CD4-positive, alpha-beta T cell (primary cell): ENCODE results near the gene DIS3L2. TPM values are rescaled to one million over a fixed set of nuclear protein-coding genes. Genes with fewer than 3 reads are reported as not detected.

ENCODE experiments used
- ATAC-seq: fragments of 200-7000 bp; cut with Tn5 transposase; one replicate; pipeline ENCODE4 v1.10.0; 2022; ENCODE audit warnings: mild to moderate bottlenecking; ENCODE audit not compliant: poor library complexity
- CTCF ChIA-PET: fragments of 350-600 bp; sonication (Branson Sonifier 250); formaldehyde crosslinking; loops from one replicate; lab custom pipeline; 2021; ENCODE audit warnings: antibody characterized with exemption, inconsistent platforms; lab: Charles Lee
- POLR2A ChIA-PET: fragments of 350-600 bp; sonication (Branson Sonifier 250); formaldehyde crosslinking; loops from one replicate; lab custom pipeline; 2021; ENCODE audit warnings: antibody characterized with exemption, inconsistent platforms; lab: Charles Lee
- DNase-seq, 14 experiments: peaks; one replicate each; pipeline ENCODE4 v3.0.0-alpha.2; 2013 to 2020; ENCODE audit warnings: mixed read lengths in 2 of 14
- H3K27ac ChIP-seq, 2 donors: one replicate each; pipeline versions ENCODE4 v1.5.1 to v1.7.0; 2013; ENCODE audit warnings: low read length in 2 of 2, low read depth in 1 of 2, mild to moderate bottlenecking in 1 of 2
- H3K27me3 ChIP-seq, 2 experiments: 1 replicate in 1 of 2; 2 replicates in 1 of 2; pipeline versions ENCODE4 v1.6.1 to v1.7.0; 2013; ENCODE audit warnings: low read length in 2 of 2, control low read depth in 1 of 2, mild to moderate bottlenecking in 1 of 2, moderate library complexity in 1 of 2; ENCODE audit not compliant: insufficient read depth in 2 of 2, control insufficient read depth in 1 of 2
- H3K36me3 ChIP-seq: one replicate; pipeline ENCODE4 v1.6.1; 2013; ENCODE audit warnings: low read length, control low read depth; ENCODE audit not compliant: insufficient read depth
- H3K4me1 ChIP-seq: one replicate; pipeline ENCODE4 v1.6.1; 2013; ENCODE audit warnings: low read length, control low read depth; ENCODE audit not compliant: insufficient read depth
- H3K4me3 ChIP-seq: one replicate; pipeline ENCODE4 v1.5.1; 2013; ENCODE audit warnings: mild to moderate bottlenecking, low read length, moderate library complexity
- H3K9me3 ChIP-seq, 2 experiments: 1 replicate in 1 of 2; 2 replicates in 1 of 2; pipeline versions ENCODE4 v1.6.1 to v1.7.0; 2013; ENCODE audit warnings: low read length in 2 of 2, mild to moderate bottlenecking in 2 of 2, control low read depth in 1 of 2, moderate library complexity in 1 of 2; ENCODE audit not compliant: control insufficient read depth in 1 of 2, insufficient read depth in 1 of 2
- H3K27ac Mint-ChIP-seq: one replicate; pipeline ENCODE4 v1.8.0; 2020; ENCODE audit warnings: mixed read lengths
- H3K27me3 Mint-ChIP-seq: one replicate; pipeline ENCODE4 v1.8.0; 2021; ENCODE audit warnings: mixed read lengths
- H3K36me3 Mint-ChIP-seq: one replicate; pipeline ENCODE4 v1.8.0; 2021; ENCODE audit warnings: low read depth, mixed read lengths
- H3K4me1 Mint-ChIP-seq: one replicate; pipeline ENCODE4 v1.8.0; 2021; ENCODE audit warnings: low read depth, mixed read lengths
- H3K4me3 Mint-ChIP-seq: one replicate; pipeline ENCODE4 v1.8.0; 2020; ENCODE audit warnings: mild to moderate bottlenecking, mixed read lengths
- H3K9me3 Mint-ChIP-seq: one replicate; pipeline ENCODE4 v1.8.0; 2020; ENCODE audit warnings: mixed read lengths
- CTCF ChIP-seq: fragments of 200-600 bp; IDR thresholded peaks from one replicate; pipeline ENCODE4 v1.8.0; 2022; ENCODE audit warnings: antibody characterized with exemption, mild to moderate bottlenecking
- intact Hi-C, 2 experiments: fragments of 100-400 bp; cut with DNase I in 1 of 2; cut with micrococcal nuclease in 1 of 2; formaldehyde crosslinking; loops; one replicate each; pipeline versions ENCODE4 v1.15.1 to v1.9.0; 2023 to 2025; cut with DNase I, micrococcal nuclease
- total RNA-seq, 174 experiments: library from RNA in 2 of 174; stranded (reverse) in 2 of 174; gene quantifications; one replicate each; pipeline ENCODE4 v1.2.3 and lab custom pipeline; 2021 to 2026

The DIS3L2 gene
- total RNA-seq, 2 experiments from 2014 or later = 59.8 to 62.9 TPM

- H3K27me3 Mint-ChIP-seq = no peaks in the 10 kb centered on the region
- peaks cover 43% of the 10 kb centered on the region for H3K4me1 Mint-ChIP-seq
- intact Hi-C loops = no loop called here
- no peak overlapping the region for H3K27ac Mint-ChIP-seq
- DNase-seq (no peak), ATAC-seq (no peak)
- H3K4me3 Mint-ChIP-seq = no peak overlapping the region
- no peaks in the 10 kb centered on the region for H3K9me3 ChIP-seq
- H3K36me3 Mint-ChIP-seq = peaks cover 11% of the 10 kb centered on the region
- no peaks in the 10 kb centered on the region for H3K27me3 ChIP-seq
- ChIA-PET CTCF (interaction anchor here (0.6 kb wide), 1 partner anchor 16 kb away, joined by 6 read pairs; no protein-coding TSS in a partner anchor), POLR2A (no interaction called here)
- H3K4me3 ChIP-seq = no peak overlapping the region
- H3K27ac ChIP-seq = no peak overlapping the region
- H3K9me3 Mint-ChIP-seq = no peaks in the 10 kb centered on the region
- H3K4me1 ChIP-seq = peaks cover 12% of the 10 kb centered on the region
- TF ChIP-seq CTCF = no peak
- no peaks in the 10 kb centered on the region for H3K36me3 ChIP-seq
Measured at GRCh38 chr2:232075080-232075479, 113.6 kb downstream of the DIS3L2 start.

- Histone ChIP-seq H3K36me3 (no peaks in the 10 kb centered on the region), H3K4me1 (peaks cover 8% of the 10 kb centered on the region), H3K27ac (no peak overlapping the region), H3K4me3 (no peak overlapping the region), H3K27me3 (no peaks in the 10 kb centered on the region), H3K9me3 (no peaks in the 10 kb centered on the region)
- no peak for TF ChIP-seq CTCF
- H3K27me3 Mint-ChIP-seq = no peaks in the 10 kb centered on the region
- CTCF ChIA-PET = no interaction called here
- no peak overlapping the region for H3K4me3 Mint-ChIP-seq
- H3K27ac Mint-ChIP-seq = no peak overlapping the region
- DNase-seq = no peak
- ATAC-seq = no peak
- H3K36me3 Mint-ChIP-seq = peaks cover 14% of the 10 kb centered on the region
- intact Hi-C loops = no loop called here
- POLR2A ChIA-PET = no interaction called here
- H3K4me1 Mint-ChIP-seq = peaks cover 40% of the 10 kb centered on the region
- no peaks in the 10 kb centered on the region for H3K9me3 Mint-ChIP-seq
Measured at GRCh38 chr2:232075859-232076258, 114.3 kb downstream of the DIS3L2 start.

- Mint-ChIP-seq H3K4me1 (peaks cover 36% of the 10 kb centered on the region), H3K9me3 (peaks cover 3% of the 10 kb centered on the region), H3K4me3 (no peak overlapping the region), H3K27ac (no peak overlapping the region), H3K36me3 (peaks cover 18% of the 10 kb centered on the region), H3K27me3 (no peaks in the 10 kb centered on the region)
- ATAC-seq (no peak), DNase-seq (no peak)
- Histone ChIP-seq H3K4me3 (no peak overlapping the region), H3K27me3 (no peaks in the 10 kb centered on the region), H3K9me3 (no peaks in the 10 kb centered on the region), H3K27ac (no peak overlapping the region), H3K4me1 (peaks cover 4% of the 10 kb centered on the region), H3K36me3 (no peaks in the 10 kb centered on the region)
- POLR2A ChIA-PET = no interaction called here
- no peak for TF ChIP-seq CTCF
- CTCF ChIA-PET = no interaction called here
- intact Hi-C loops = no loop called here
Measured at GRCh38 chr2:232076272-232076671, 114.8 kb downstream of the DIS3L2 start.
